IPS-18a (cell line): ENCODE results near the gene EGR1.
A peak's percentile ranks its signal among the peaks of the same experiment; 100 is the strongest.
"Not testable (repeated sequence)": the region's sequence is repeated elsewhere in the genome, so short reads cannot be mapped to it uniquely, and the experiment has no call there.

Source experiments
- H3K27ac ChIP-seq: one replicate; pipeline ENCODE4 v1.5.1; 2013; ENCODE audit warnings: low read length
- H3K27me3 ChIP-seq: one replicate; pipeline ENCODE4 v1.6.1; 2013; ENCODE audit warnings: mild to moderate bottlenecking, low read length; ENCODE audit not compliant: control insufficient read depth, insufficient read depth
- H3K36me3 ChIP-seq: one replicate; pipeline ENCODE4 v1.6.1; 2013; ENCODE audit warnings: low read depth, low read length; ENCODE audit not compliant: control insufficient read depth
- H3K4me1 ChIP-seq: one replicate; pipeline ENCODE4 v1.6.1; 2013; ENCODE audit warnings: low read depth, low read length; ENCODE audit not compliant: control insufficient read depth
- H3K4me3 ChIP-seq: one replicate; pipeline ENCODE4 v1.5.1; 2013; ENCODE audit warnings: low read length
- H3K9ac ChIP-seq: one replicate; pipeline ENCODE4 v1.6.1; 2013; ENCODE audit warnings: mild to moderate bottlenecking, low read length, moderate library complexity
- H3K9me3 ChIP-seq: one replicate; pipeline ENCODE4 v1.6.1; 2013; ENCODE audit warnings: low read depth, low read length; ENCODE audit not compliant: control insufficient read depth

EGR1 gene

GRCh38 chr5:138466900-138467710 lies 1.8 kb downstream of the EGR1 start:
- Histone ChIP-seq H3K9me3 (no peaks in the 10 kb centered on the region), H3K9ac (peak overlapping the region; percentile 75), H3K27me3 (peaks cover 18% of the 10 kb centered on the region), H3K27ac (no peak overlapping the region), H3K4me1 (no peaks in the 10 kb centered on the region), H3K4me3 (peak overlapping the region; percentile 94), H3K36me3 (peaks cover 15% of the 10 kb centered on the region)

GRCh38 chr5:138467711-138468132 lies 2.4 kb downstream of the EGR1 start:
- H3K4me3 ChIP-seq: peak overlapping the region; percentile 94
- peaks cover 18% of the 10 kb centered on the region for H3K27me3 ChIP-seq
- H3K9me3 ChIP-seq: no peaks in the 10 kb centered on the region
- no peak overlapping the region for H3K27ac ChIP-seq
- no peaks in the 10 kb centered on the region for H3K4me1 ChIP-seq
- H3K36me3 ChIP-seq: peaks cover 15% of the 10 kb centered on the region
- no peak overlapping the region for H3K9ac ChIP-seq

- H3K27ac ChIP-seq: no peak overlapping the region
- H3K9ac ChIP-seq: no peak overlapping the region
- peak overlapping the region; percentile 94 for H3K4me3 ChIP-seq
- peaks cover 18% of the 10 kb centered on the region for H3K27me3 ChIP-seq
- H3K9me3 ChIP-seq: no peaks in the 10 kb centered on the region
- no peaks in the 10 kb centered on the region for H3K4me1 ChIP-seq
- peaks cover 15% of the 10 kb centered on the region for H3K36me3 ChIP-seq
These were observed 3.1 kb downstream of the EGR1 start for GRCh38 chr5:138468133-138468965.

- Histone ChIP-seq H3K4me1 (no peaks in the 10 kb centered on the region), H3K36me3 (peaks cover 15% of the 10 kb centered on the region), H3K27ac (no peak overlapping the region), H3K27me3 (peaks cover 18% of the 10 kb centered on the region), H3K9ac (no peak overlapping the region), H3K4me3 (peak overlapping the region; percentile 94), H3K9me3 (no peaks in the 10 kb centered on the region)
These were observed 3.8 kb downstream of the EGR1 start for GRCh38 chr5:138468966-138469539.

- peaks cover 18% of the 10 kb centered on the region for H3K27me3 ChIP-seq
- no peaks in the 10 kb centered on the region for H3K9me3 ChIP-seq
- no peak overlapping the region for H3K9ac ChIP-seq
- no peak overlapping the region for H3K4me3 ChIP-seq
- H3K36me3 ChIP-seq: peaks cover 15% of the 10 kb centered on the region
- H3K4me1 ChIP-seq: no peaks in the 10 kb centered on the region
- no peak overlapping the region for H3K27ac ChIP-seq
These were observed 4.5 kb downstream of the EGR1 start for GRCh38 chr5:138469540-138470321.

- Histone ChIP-seq H3K36me3 (peaks cover 15% of the 10 kb centered on the region), H3K27ac (no peak overlapping the region), H3K4me3 (no peak overlapping the region), H3K4me1 (no peaks in the 10 kb centered on the region), H3K27me3 (peaks cover 18% of the 10 kb centered on the region), H3K9ac (no peak overlapping the region), H3K9me3 (no peaks in the 10 kb centered on the region)
These were observed 5.2 kb downstream of the EGR1 start for GRCh38 chr5:138470322-138471051.

GRCh38 chr5:138471052-138471361 lies 5.7 kb downstream of the EGR1 start:
- Histone ChIP-seq H3K4me3 (no peak overlapping the region), H3K27ac (no peak overlapping the region), H3K9me3 (no peaks in the 10 kb centered on the region), H3K4me1 (no peaks in the 10 kb centered on the region), H3K36me3 (peaks cover 15% of the 10 kb centered on the region), H3K27me3 (peaks cover 13% of the 10 kb centered on the region), H3K9ac (no peak overlapping the region)

- Histone ChIP-seq H3K9me3 (no peaks in the 10 kb centered on the region), H3K9ac (no peak overlapping the region), H3K27ac (no peak overlapping the region), H3K27me3 (no peaks in the 10 kb centered on the region), H3K4me1 (no peaks in the 10 kb centered on the region), H3K36me3 (peaks cover 14% of the 10 kb centered on the region), H3K4me3 (no peak overlapping the region)
These were observed 7.1 kb downstream of the EGR1 start for GRCh38 chr5:138472353-138472752.

GRCh38 chr5:138473151-138473550 lies 7.9 kb downstream of the EGR1 start:
- H3K4me1 ChIP-seq, H3K27me3 ChIP-seq, H3K9me3 ChIP-seq, H3K4me3 ChIP-seq, H3K27ac ChIP-seq, H3K9ac ChIP-seq, H3K36me3 ChIP-seq: not testable (repeated sequence)

GRCh38 chr5:138476918-138477317 lies 11.6 kb downstream of the EGR1 start:
- Histone ChIP-seq H3K9ac (no peak overlapping the region), H3K27ac (no peak overlapping the region), H3K4me1 (no peaks in the 10 kb centered on the region), H3K9me3 (no peaks in the 10 kb centered on the region), H3K36me3 (no peaks in the 10 kb centered on the region), H3K4me3 (no peak overlapping the region), H3K27me3 (no peaks in the 10 kb centered on the region)
